Keratinocyte (primary cell): ENCODE results near the gene JMJD1C.
"Not testable (repeated sequence)": the region's sequence is repeated elsewhere in the genome, so short reads cannot be mapped to it uniquely, and the experiment has no call there.

Experiments used
- EZH2 ChIP-seq: IDR thresholded peaks from one replicate; pipeline ENCODE4 v1.6.1; 2012; ENCODE audit warnings: inconsistent platforms, mild to moderate bottlenecking, low read length, moderate library complexity
- TF ChIP-seq, protein P1 (sequence below), 3 experiments: IDR thresholded peaks in 1 of 3; conservative IDR thresholded peaks in 1 of 3; optimal IDR thresholded peaks in 1 of 3; 2 replicates in 2 of 3; 3 replicates in 1 of 3; pipeline versions ENCODE3 to v1.5.1; 2011; ENCODE audit warnings: low read length in 3 of 3, mild to moderate bottlenecking in 3 of 3, moderate library complexity in 2 of 3, control low read depth in 1 of 3, inconsistent platforms in 1 of 3; ENCODE audit not compliant: insufficient read depth in 2 of 3; ENCODE audit errors: extremely low read depth in 1 of 3

DNA sequence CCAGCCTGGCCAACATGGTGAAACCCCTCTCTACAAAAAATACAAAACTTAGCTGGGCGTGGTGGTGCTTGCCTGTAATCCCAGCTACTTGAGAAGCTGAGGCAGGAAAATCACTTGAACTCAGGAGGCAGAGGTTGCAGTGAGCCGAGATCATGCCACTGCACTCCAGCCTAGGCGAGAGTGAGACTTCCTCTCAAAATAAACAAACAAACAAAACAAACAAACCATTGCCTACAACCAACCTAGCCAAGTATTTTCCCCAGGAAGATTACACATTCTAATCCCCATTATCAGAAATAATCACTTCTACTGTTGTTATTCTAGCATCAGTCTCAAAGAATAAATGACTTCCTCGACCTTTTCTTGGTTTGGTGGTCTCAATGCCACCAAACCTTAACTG, 172.9 kb downstream of the JMJD1C start:
- TF ChIP-seq, protein P1, sequence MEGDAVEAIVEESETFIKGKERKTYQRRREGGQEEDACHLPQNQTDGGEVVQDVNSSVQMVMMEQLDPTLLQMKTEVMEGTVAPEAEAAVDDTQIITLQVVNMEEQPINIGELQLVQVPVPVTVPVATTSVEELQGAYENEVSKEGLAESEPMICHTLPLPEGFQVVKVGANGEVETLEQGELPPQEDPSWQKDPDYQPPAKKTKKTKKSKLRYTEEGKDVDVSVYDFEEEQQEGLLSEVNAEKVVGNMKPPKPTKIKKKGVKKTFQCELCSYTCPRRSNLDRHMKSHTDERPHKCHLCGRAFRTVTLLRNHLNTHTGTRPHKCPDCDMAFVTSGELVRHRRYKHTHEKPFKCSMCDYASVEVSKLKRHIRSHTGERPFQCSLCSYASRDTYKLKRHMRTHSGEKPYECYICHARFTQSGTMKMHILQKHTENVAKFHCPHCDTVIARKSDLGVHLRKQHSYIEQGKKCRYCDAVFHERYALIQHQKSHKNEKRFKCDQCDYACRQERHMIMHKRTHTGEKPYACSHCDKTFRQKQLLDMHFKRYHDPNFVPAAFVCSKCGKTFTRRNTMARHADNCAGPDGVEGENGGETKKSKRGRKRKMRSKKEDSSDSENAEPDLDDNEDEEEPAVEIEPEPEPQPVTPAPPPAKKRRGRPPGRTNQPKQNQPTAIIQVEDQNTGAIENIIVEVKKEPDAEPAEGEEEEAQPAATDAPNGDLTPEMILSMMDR (optimal IDR thresholded peaks at IDR 0.05 in 1 of 3, IDR thresholded peaks at IDR 0.05 in 1 of 3, conservative IDR thresholded peaks at IDR 0.05 in 1 of 3; ENCODE audit: extremely low read depth in 1 of 3, insufficient read depth in 2 of 3, low read length in 3 of 3): not testable (repeated sequence)
- not testable (repeated sequence) for TF ChIP-seq EZH2
